Measurements from ENCODE around the gene AFMID.

GRCh38 chr17:78166416-78166815, 20.7 kb upstream of the AFMID start:
- TF ChIP-seq, protein P1, sequence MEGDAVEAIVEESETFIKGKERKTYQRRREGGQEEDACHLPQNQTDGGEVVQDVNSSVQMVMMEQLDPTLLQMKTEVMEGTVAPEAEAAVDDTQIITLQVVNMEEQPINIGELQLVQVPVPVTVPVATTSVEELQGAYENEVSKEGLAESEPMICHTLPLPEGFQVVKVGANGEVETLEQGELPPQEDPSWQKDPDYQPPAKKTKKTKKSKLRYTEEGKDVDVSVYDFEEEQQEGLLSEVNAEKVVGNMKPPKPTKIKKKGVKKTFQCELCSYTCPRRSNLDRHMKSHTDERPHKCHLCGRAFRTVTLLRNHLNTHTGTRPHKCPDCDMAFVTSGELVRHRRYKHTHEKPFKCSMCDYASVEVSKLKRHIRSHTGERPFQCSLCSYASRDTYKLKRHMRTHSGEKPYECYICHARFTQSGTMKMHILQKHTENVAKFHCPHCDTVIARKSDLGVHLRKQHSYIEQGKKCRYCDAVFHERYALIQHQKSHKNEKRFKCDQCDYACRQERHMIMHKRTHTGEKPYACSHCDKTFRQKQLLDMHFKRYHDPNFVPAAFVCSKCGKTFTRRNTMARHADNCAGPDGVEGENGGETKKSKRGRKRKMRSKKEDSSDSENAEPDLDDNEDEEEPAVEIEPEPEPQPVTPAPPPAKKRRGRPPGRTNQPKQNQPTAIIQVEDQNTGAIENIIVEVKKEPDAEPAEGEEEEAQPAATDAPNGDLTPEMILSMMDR (CRISPR knock-in tag; IDR thresholded peaks at IDR 0.05) = no peak; the same call in 1 of the 2 replicates
- TF ChIP-seq ZNF34 (CRISPR knock-in tag; IDR thresholded peaks at IDR 0.05; ENCODE audit: borderline replicate concordance) (no peak), E2F1 (CRISPR knock-in tag; IDR thresholded peaks at IDR 0.05) (no peak), NFIC (IDR thresholded peaks at IDR 0.05; ENCODE audit: low read length) (no peak), ARID5B (CRISPR knock-in tag; IDR thresholded peaks at IDR 0.05) (no peak), NFRKB (IDR thresholded peaks at IDR 0.05) (no peak), MEF2D (CRISPR knock-in tag; IDR thresholded peaks at IDR 0.05) (no peak), PATZ1 (CRISPR knock-in tag; IDR thresholded peaks at IDR 0.05) (no peak), NCOA5 (CRISPR knock-in tag; IDR thresholded peaks at IDR 0.05) (no peak), HES4 (CRISPR knock-in tag; IDR thresholded peaks at IDR 0.05; ENCODE audit: borderline replicate concordance) (no peak)

Data from HepG2 (cell line).